GM12878 (cell line): ENCODE measurements around the gene STT3B.

Experiments
- CBX5 ChIP-seq: sonication (generic); IDR thresholded peaks from 2 replicates; pipeline ENCODE4 v1.6.1; 2016; ENCODE audit warnings: low read depth, moderate library complexity, mild to moderate bottlenecking, inconsistent platforms
- RFX5 ChIP-seq: IDR thresholded peaks from 2 replicates; pipeline ENCODE4 v1.6.1; 2011; ENCODE audit warnings: low read depth, low read length, improper control_type of control experiment
- SRF ChIP-seq, 2 experiments: IDR thresholded peaks; 2 replicates each; pipeline ENCODE4 v1.6.1; 2011; ENCODE audit warnings: low read depth in 2 of 2, low read length in 2 of 2, mild to moderate bottlenecking in 1 of 2, moderate library complexity in 1 of 2
- TF ChIP-seq, protein P1 (sequence below), 3 experiments: IDR thresholded peaks in 2 of 3; conservative IDR thresholded peaks in 1 of 3; 2 replicates each; pipeline ENCODE4 v1.5.1; 2011; ENCODE audit warnings: low read depth in 3 of 3, low read length in 3 of 3, mild to moderate bottlenecking in 3 of 3, control low read depth in 2 of 3, moderate library complexity in 2 of 3, inconsistent platforms in 1 of 3, mixed read lengths in 1 of 3; ENCODE audit not compliant: control insufficient read depth in 2 of 3, insufficient read depth in 1 of 3; ENCODE audit errors: extremely low read depth in 1 of 3

DNA sequence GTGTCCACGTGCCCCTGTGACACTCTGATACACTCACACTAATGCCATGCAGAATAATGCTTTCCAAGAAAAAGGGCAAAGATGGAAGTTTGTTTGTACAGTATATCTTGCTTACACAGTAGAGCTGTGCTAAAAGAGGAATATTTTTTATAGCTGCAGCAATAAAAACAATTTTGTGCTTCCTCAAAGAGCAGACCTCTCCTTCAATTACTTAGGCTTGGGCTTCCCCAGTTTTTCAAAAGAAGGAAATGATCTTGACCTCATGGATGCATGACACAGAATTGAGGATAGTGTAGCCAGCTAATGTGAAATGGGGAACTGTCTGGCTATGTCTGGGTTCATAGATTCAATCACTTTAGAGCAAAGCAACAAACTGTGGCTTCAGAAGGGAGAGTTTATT lies 137.4 kb downstream of the STT3B start:
- TF ChIP-seq, protein P1, sequence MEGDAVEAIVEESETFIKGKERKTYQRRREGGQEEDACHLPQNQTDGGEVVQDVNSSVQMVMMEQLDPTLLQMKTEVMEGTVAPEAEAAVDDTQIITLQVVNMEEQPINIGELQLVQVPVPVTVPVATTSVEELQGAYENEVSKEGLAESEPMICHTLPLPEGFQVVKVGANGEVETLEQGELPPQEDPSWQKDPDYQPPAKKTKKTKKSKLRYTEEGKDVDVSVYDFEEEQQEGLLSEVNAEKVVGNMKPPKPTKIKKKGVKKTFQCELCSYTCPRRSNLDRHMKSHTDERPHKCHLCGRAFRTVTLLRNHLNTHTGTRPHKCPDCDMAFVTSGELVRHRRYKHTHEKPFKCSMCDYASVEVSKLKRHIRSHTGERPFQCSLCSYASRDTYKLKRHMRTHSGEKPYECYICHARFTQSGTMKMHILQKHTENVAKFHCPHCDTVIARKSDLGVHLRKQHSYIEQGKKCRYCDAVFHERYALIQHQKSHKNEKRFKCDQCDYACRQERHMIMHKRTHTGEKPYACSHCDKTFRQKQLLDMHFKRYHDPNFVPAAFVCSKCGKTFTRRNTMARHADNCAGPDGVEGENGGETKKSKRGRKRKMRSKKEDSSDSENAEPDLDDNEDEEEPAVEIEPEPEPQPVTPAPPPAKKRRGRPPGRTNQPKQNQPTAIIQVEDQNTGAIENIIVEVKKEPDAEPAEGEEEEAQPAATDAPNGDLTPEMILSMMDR (IDR thresholded peaks at IDR 0.05 in 2 of 3, conservative IDR thresholded peaks at IDR 0.05 in 1 of 3; ENCODE audit: control insufficient read depth in 2 of 3, extremely low read depth in 1 of 3, insufficient read depth in 1 of 3, low read depth in 3 of 3, low read length in 3 of 3): no peak
- TF ChIP-seq RFX5 (no peak), SRF (IDR thresholded peaks at IDR 0.05; ENCODE audit: low read depth in 2 of 2, low read length in 2 of 2) (no peak), CBX5 (no peak)
